Body of pancreas (tissue), 4 donors: ENCODE results near the gene PDZD4. TPM values are rescaled to one million over a fixed set of nuclear protein-coding genes. Genes with fewer than 3 reads are reported as not detected.

Source experiments
- ATAC-seq: fragments of 150-250 bp; one replicate; pipeline ENCODE4 v1.9.1; 2016
- DNase-seq, 4 donors: peaks; one replicate each; pipeline ENCODE4 v3.0.0-alpha.2; 2019
- H3K27ac ChIP-seq, 4 donors: fragments of 200-600 bp; sonication (generic); 1 replicate in 3 of 4; 2 replicates in 1 of 4; pipeline versions ENCODE4 v1.5.1 to v1.6.1; 2016 to 2019; ENCODE audit warnings: mild to moderate bottlenecking in 1 of 4, mixed read lengths in 1 of 4, moderate library complexity in 1 of 4
- H3K27me3 ChIP-seq, 2 donors: fragments of 200-600 bp; sonication (generic); one replicate each; pipeline ENCODE4 v1.6.0; 2016; ENCODE audit warnings: mild to moderate bottlenecking in 1 of 2
- H3K36me3 ChIP-seq, 2 donors: fragments of 200-600 bp; sonication (generic); replicated peaks in 1 of 2; 2 replicates each; pipeline ENCODE4 v1.5.1; 2016; ENCODE audit warnings: low read depth in 2 of 2; ENCODE audit not compliant: insufficient read depth in 1 of 2
- H3K4me1 ChIP-seq: fragments of 200-600 bp; sonication (generic); one replicate; pipeline ENCODE4 v1.6.0; 2016
- H3K4me3 ChIP-seq, 2 donors: fragments of 200-600 bp; sonication (generic); 1 replicate in 1 of 2; 2 replicates in 1 of 2; pipeline ENCODE4 v1.5.1; 2016 to 2019
- H3K9me3 ChIP-seq, 3 donors: fragments of 200-600 bp; sonication (generic); 1 replicate in 2 of 3; 2 replicates in 1 of 3; pipeline ENCODE4 v1.5.1; 2016
- CTCF ChIP-seq, 7 experiments: fragments of 450-650 bp in 4 of 7; fragments of 200-600 bp in 3 of 7; sonication (generic) in 3 of 7; IDR thresholded peaks; one replicate each; pipeline ENCODE4 v1.5.1; 2016 to 2019; ENCODE audit warnings: antibody characterized with exemption in 7 of 7
- POLR2A ChIP-seq, 3 donors: fragments of 450-650 bp; IDR thresholded peaks; one replicate each; pipeline ENCODE4 v1.6.1; 2016; ENCODE audit warnings: antibody characterized with exemption in 3 of 3, mild to moderate bottlenecking in 2 of 3
- WGBS, 2 donors: methylation state at CpG; one replicate each; pipeline ENCODE4 v1.1.5; 2017; 5-methylcytosine and 5-hydroxymethylcytosine counted together
- intact Hi-C: fragments of 100-400 bp; cut with DNase I; formaldehyde crosslinking; loops from one replicate; pipeline ENCODE4 v1.15.1; 2023
- total RNA-seq, 2 donors: library from RNA; depleted of rRNA; stranded (reverse); fragments of >200 nt; gene quantifications; one replicate each; pipeline ENCODE4 v1.1.0, GENCODE V29; 2016

Gene PDZD4
- total RNA-seq, 2 donors from 2014 or later = 1.6 to 2.6 TPM

- Histone ChIP-seq H3K4me1 (peaks cover 26% of the 10 kb centered on the region), H3K27me3 (no peaks in the 10 kb centered on the region), H3K27ac (no peak overlapping the region), H3K9me3 (no peaks in the 10 kb centered on the region), H3K36me3 (no peaks in the 10 kb centered on the region), H3K4me3 (no peak overlapping the region)
- WGBS, 2 donors = 77 to 79% methylated on average over 12 to 17 of the region's 17 CpGs
- no peak for TF ChIP-seq CTCF (IDR thresholded peaks at IDR 0.05)
- ATAC-seq = no peak
- intact Hi-C loops = no loop called here
- DNase-seq = no peak
Measured at GRCh38 chrX:153791104-153791852, 39.1 kb downstream of the PDZD4 start.

GRCh38 chrX:153789654-153790053 is 40.7 kb downstream of the PDZD4 start:
- 91% methylated on average over 8 of the region's 12 CpGs; no CpG with 5 or more reads in 1 of the 2 donors for WGBS, 2 donors
- Histone ChIP-seq H3K4me1 (peaks cover 15% of the 10 kb centered on the region), H3K4me3 (no peak overlapping the region), H3K27me3 (no peaks in the 10 kb centered on the region), H3K36me3 (peaks cover 0 to 3% of the 10 kb centered on the region in 2 donors), H3K27ac (no peak overlapping the region), H3K9me3 (no peaks in the 10 kb centered on the region)
- ATAC-seq (no peak), DNase-seq (no peak)
- intact Hi-C loops = no loop called here
- TF ChIP-seq CTCF (IDR thresholded peaks at IDR 0.05) (no peak), POLR2A (IDR thresholded peaks at IDR 0.05) (no peak)

- no peak overlapping the region for H3K4me3 ChIP-seq
- ATAC-seq = no peak
- no peak overlapping the region for H3K27ac ChIP-seq
- no peaks in the 10 kb centered on the region for H3K4me1 ChIP-seq
- H3K9me3 ChIP-seq = no peaks in the 10 kb centered on the region
- no peaks in the 10 kb centered on the region for H3K27me3 ChIP-seq
- DNase-seq = no peak
- TF ChIP-seq POLR2A (IDR thresholded peaks at IDR 0.05) (no peak), CTCF (IDR thresholded peaks at IDR 0.05) (no peak)
- intact Hi-C loops = no loop called here
- H3K36me3 ChIP-seq = peaks cover 0 to 3% of the 10 kb centered on the region in 2 donors
- WGBS, 2 donors = 90% methylated on average over 15 of the region's 15 CpGs
Measured at GRCh38 chrX:153786669-153787068, 43.7 kb downstream of the PDZD4 start.

GRCh38 chrX:153784325-153784967 is 45.9 kb downstream of the PDZD4 start:
- H3K27ac ChIP-seq = no peak overlapping the region
- no peak overlapping the region for H3K4me3 ChIP-seq
- DNase-seq (no peak), ATAC-seq (no peak)
- no peaks in the 10 kb centered on the region for H3K9me3 ChIP-seq
- no peak for TF ChIP-seq CTCF (IDR thresholded peaks at IDR 0.05)
- TF ChIP-seq POLR2A (IDR thresholded peaks at IDR 0.05) = no peak
- intact Hi-C loops = no loop called here
- WGBS, 2 donors = 95% methylated on average over 8 of the region's 27 CpGs; no CpG with 5 or more reads in 1 of the 2 donors
- H3K4me1 ChIP-seq = peaks cover 8% of the 10 kb centered on the region
- peaks cover 0 to 3% of the 10 kb centered on the region in 2 donors for H3K36me3 ChIP-seq
- H3K27me3 ChIP-seq = no peaks in the 10 kb centered on the region
